ENCODE measurements around the gene MAS1.

The MAS1 gene

DNA sequence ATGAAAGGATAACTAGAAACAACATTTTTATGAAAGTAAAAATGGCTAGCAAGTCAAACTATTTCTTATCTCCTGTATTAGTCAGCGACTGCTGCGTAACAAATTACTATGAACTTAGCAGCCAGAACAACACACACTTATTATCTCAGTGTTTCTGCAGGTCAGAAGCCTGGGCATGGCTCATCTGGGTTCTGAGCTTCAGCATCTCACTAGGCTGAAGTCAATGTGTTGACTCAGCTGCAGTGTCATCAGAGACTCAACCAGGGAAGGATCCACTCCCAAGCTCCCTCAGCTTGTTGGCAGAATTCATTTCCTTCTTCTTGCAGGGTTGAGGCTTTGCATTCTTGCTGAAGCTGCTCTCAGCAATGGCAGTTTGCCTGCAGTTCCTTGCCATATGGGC lies 44.8 kb downstream of the MAS1 start:
- peak; percentile 50 for DNase-seq (ENCODE audit: low read depth)
- TF ChIP-seq, protein P1, sequence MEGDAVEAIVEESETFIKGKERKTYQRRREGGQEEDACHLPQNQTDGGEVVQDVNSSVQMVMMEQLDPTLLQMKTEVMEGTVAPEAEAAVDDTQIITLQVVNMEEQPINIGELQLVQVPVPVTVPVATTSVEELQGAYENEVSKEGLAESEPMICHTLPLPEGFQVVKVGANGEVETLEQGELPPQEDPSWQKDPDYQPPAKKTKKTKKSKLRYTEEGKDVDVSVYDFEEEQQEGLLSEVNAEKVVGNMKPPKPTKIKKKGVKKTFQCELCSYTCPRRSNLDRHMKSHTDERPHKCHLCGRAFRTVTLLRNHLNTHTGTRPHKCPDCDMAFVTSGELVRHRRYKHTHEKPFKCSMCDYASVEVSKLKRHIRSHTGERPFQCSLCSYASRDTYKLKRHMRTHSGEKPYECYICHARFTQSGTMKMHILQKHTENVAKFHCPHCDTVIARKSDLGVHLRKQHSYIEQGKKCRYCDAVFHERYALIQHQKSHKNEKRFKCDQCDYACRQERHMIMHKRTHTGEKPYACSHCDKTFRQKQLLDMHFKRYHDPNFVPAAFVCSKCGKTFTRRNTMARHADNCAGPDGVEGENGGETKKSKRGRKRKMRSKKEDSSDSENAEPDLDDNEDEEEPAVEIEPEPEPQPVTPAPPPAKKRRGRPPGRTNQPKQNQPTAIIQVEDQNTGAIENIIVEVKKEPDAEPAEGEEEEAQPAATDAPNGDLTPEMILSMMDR (IDR thresholded peaks at IDR 0.05; ENCODE audit: low read length, missing control alignments): no peak
- H3K4me3 ChIP-seq (replicated peaks; ENCODE audit: low read depth, low read length): no peak overlapping the region

DNA sequence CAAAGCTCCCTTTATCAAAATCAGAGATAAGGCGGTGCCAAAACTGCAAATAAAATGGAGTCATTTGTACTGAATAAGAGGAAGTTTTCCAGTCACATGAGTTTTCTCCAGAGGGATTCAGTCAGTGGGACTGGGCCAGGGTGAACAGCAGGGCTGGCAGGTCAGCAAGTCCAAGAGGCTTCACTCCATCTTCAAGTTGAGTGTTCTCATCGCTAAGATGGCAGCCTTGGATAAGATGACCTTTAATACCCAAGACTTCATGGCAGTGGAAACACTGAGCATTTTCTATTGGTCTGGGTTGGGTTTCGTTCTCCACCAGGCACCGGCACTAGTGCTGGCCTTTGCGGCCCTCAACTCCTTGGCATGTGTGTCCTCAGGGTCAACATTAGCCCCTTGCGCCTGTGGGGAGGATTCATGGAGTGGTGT lies 48.8 kb downstream of the MAS1 start:
- DNase-seq (ENCODE audit: low read depth): peak; percentile 76
- H3K4me3 ChIP-seq (replicated peaks; ENCODE audit: low read depth, low read length): no peak overlapping the region
- TF ChIP-seq, protein P1 (IDR thresholded peaks at IDR 0.05; ENCODE audit: low read length, missing control alignments): no peak
